ENCODE data around the gene GLTPD2. TPM values are rescaled to one million over a fixed set of nuclear protein-coding genes. Genes with fewer than 3 reads are reported as not detected.

The GLTPD2 gene
- total and polyA plus RNA-seq, 2 donors (not counting 1 experiment from before 2014, with no cell fraction given), result not detected

GRCh38 chr17:4818276-4818675, 29.5 kb downstream of the GLTPD2 start:
- Histone ChIP-seq H3K4me1 (ENCODE audit: control insufficient read depth in 2 of 2, insufficient read depth in 2 of 2, low read length in 2 of 2) (no peaks in the 10 kb centered on the region), H3K4me3 (ENCODE audit: control extremely low read depth in 1 of 5, extremely low read depth in 1 of 5, insufficient read depth in 1 of 5, low read depth in 2 of 5, low read length in 4 of 5) (no peak overlapping the region), H3K9ac (ENCODE audit: low read length) (no peak overlapping the region), H3K27ac (ENCODE audit: low read length in 2 of 2) (no peak overlapping the region), H2AFZ (ENCODE audit: insufficient read depth, low read depth, low read length, poor library complexity, severe bottlenecking) (no peak overlapping the region), H3K4me2 (replicated peaks; ENCODE audit: low read depth, low read length, poor library complexity, severe bottlenecking) (no peak overlapping the region), H3K36me3 (replicated peaks in 1 of 2; ENCODE audit: control extremely low read depth in 1 of 2, control insufficient read depth in 1 of 2, extremely low read depth in 1 of 2, insufficient read depth in 2 of 2, low read length in 1 of 2) (peaks cover 0 to 31% of the 10 kb centered on the region in 2 experiments), H3K9me3 (ENCODE audit: control extremely low read depth in 1 of 3, control insufficient read depth in 2 of 3, insufficient read depth in 1 of 3, low read length in 2 of 3) (no peaks in the 10 kb centered on the region), H3K79me2 (ENCODE audit: control insufficient read depth, insufficient read depth, low read length) (no peaks in the 10 kb centered on the region), H4K20me1 (ENCODE audit: control insufficient read depth, insufficient read depth, low read length, poor library complexity, severe bottlenecking) (no peaks in the 10 kb centered on the region), H3K27me3 (replicated peaks in 1 of 4; ENCODE audit: control extremely low read depth in 1 of 4, control insufficient read depth in 3 of 4, insufficient read depth in 4 of 4, low read length in 3 of 4) (no peaks in the 10 kb centered on the region)
- POLR2A ChIA-PET, result no interaction called here
- Mint-ChIP-seq H3K4me1 (no peaks in the 10 kb centered on the region), H3K9me3 (ENCODE audit: insufficient read depth) (no peaks in the 10 kb centered on the region), H3K27ac (no peak overlapping the region), H3K27me3 (no peaks in the 10 kb centered on the region), H3K4me3 (no peak overlapping the region)
- TF ChIP-seq EZH2 (IDR thresholded peaks at IDR 0.05; ENCODE audit: borderline replicate concordance, insufficient read depth, low read depth, low read length, poor library complexity, severe bottlenecking) (no peak), CTCF (IDR thresholded peaks at IDR 0.05) (no peak)
- ATAC-seq (ENCODE audit: low read depth), result no peak
- no peak for DNase-seq
- CTCF ChIA-PET, result no interaction called here
- 98% methylated on average over 10 of the region's 12 CpGs for WGBS (ENCODE audit: insufficient coverage)
- intact Hi-C loops (cut with micrococcal nuclease), result no loop called here

GRCh38 chr17:4822835-4823234, 34.1 kb downstream of the GLTPD2 start:
- ATAC-seq (ENCODE audit: low read depth), result no peak
- no peak overlapping the region for H3K27ac Mint-ChIP-seq
- no peak overlapping the region for H3K9ac ChIP-seq (ENCODE audit: low read length)

More at GRCh38 chr17:4822835-4823234, 34.1 kb downstream of the GLTPD2 start:
- no peak overlapping the region for H3K27ac ChIP-seq (ENCODE audit: low read length in 2 of 2)
- H3K4me3 ChIP-seq (ENCODE audit: control extremely low read depth in 1 of 5, extremely low read depth in 1 of 5, insufficient read depth in 1 of 5, low read depth in 2 of 5, low read length in 4 of 5), result no peak overlapping the region
- no peaks in the 10 kb centered on the region for H3K9me3 ChIP-seq (ENCODE audit: control extremely low read depth in 1 of 3, control insufficient read depth in 2 of 3, insufficient read depth in 1 of 3, low read length in 2 of 3)
- no peaks in the 10 kb centered on the region for H4K20me1 ChIP-seq (ENCODE audit: control insufficient read depth, insufficient read depth, low read length, poor library complexity, severe bottlenecking)
- H3K27me3 ChIP-seq (replicated peaks in 1 of 4; ENCODE audit: control extremely low read depth in 1 of 4, control insufficient read depth in 3 of 4, insufficient read depth in 4 of 4, low read length in 3 of 4), result no peaks in the 10 kb centered on the region
- Mint-ChIP-seq H3K4me3 (no peak overlapping the region), H3K4me1 (no peaks in the 10 kb centered on the region), H3K27me3 (no peaks in the 10 kb centered on the region), H3K9me3 (ENCODE audit: insufficient read depth) (no peaks in the 10 kb centered on the region)
- CTCF ChIA-PET, result no interaction called here
- TF ChIP-seq EZH2 (IDR thresholded peaks at IDR 0.05; ENCODE audit: borderline replicate concordance, insufficient read depth, low read depth, low read length, poor library complexity, severe bottlenecking), result no peak
- TF ChIP-seq CTCF (IDR thresholded peaks at IDR 0.05), result no peak
- no peaks in the 10 kb centered on the region for H3K79me2 ChIP-seq (ENCODE audit: control insufficient read depth, insufficient read depth, low read length)
- H3K4me1 ChIP-seq (ENCODE audit: control insufficient read depth in 2 of 2, insufficient read depth in 2 of 2, low read length in 2 of 2), result no peaks in the 10 kb centered on the region
- no peak overlapping the region for H2AFZ ChIP-seq (ENCODE audit: insufficient read depth, low read depth, low read length, poor library complexity, severe bottlenecking)
- POLR2A ChIA-PET, result no interaction called here
- WGBS (ENCODE audit: insufficient coverage), result 96% methylated on average over 3 of the region's 3 CpGs
- H3K4me2 ChIP-seq (replicated peaks; ENCODE audit: low read depth, low read length, poor library complexity, severe bottlenecking), result no peak overlapping the region
- DNase-seq, result no peak
- H3K36me3 ChIP-seq (replicated peaks in 1 of 2; ENCODE audit: control extremely low read depth in 1 of 2, control insufficient read depth in 1 of 2, extremely low read depth in 1 of 2, insufficient read depth in 2 of 2, low read length in 1 of 2), result peaks cover 0 to 5% of the 10 kb centered on the region in 2 experiments
- intact Hi-C loops (cut with micrococcal nuclease), result no loop called here
